Left ventricle myocardium superior (tissue), 1 donor: ENCODE measurements around the gene ARHGAP24. TPM values are rescaled to one million over a fixed set of nuclear protein-coding genes. Genes with fewer than 3 reads are reported as not detected.
A peak's percentile ranks its signal among the peaks of the same experiment; 100 is the strongest.
"Not testable (repeated sequence)": the region's sequence is repeated elsewhere in the genome, so short reads cannot be mapped to it uniquely, and the experiment has no call there.

Source experiments
- ATAC-seq: fragments of 200-7000 bp; cut with Tn5 transposase; one replicate; pipeline ENCODE4 v1.9.1; 2020; ENCODE audit warnings: mild to moderate bottlenecking, moderate library complexity
- DNase-seq: peaks from one replicate; pipeline ENCODE4 v3.0.0-alpha.2; 2020
- intact Hi-C: fragments of 100-400 bp; cut with micrococcal nuclease; formaldehyde crosslinking; loops from one replicate; pipeline ENCODE4 v1.11.0; 2022
- total RNA-seq: library from RNA; stranded (reverse); fragmentation: NEBNext Ultra II Directional; extraction: Animal tissue kit (Norgen Biotek cat#: 25700); gene quantifications from one replicate; pipeline ENCODE4 v1.2.1, GENCODE V29; 2021
- donor health status: DM: no; HTN: yes; CAD: no; lungs with severe emphysema.

ARHGAP24 gene
- total RNA-seq, 1 donor from 2014 or later: 13.3 TPM

- DNase-seq (no peak), ATAC-seq (no peak)
- intact Hi-C loops: no loop called here
These were observed 136.7 kb downstream of the ARHGAP24 start for GRCh38 chr4:85611661-85612060.

- intact Hi-C loops: no loop called here
- ATAC-seq (no peak), DNase-seq (no peak)
These were observed 139.0 kb downstream of the ARHGAP24 start for GRCh38 chr4:85613901-85614300.

- no peak for ATAC-seq
- intact Hi-C loops: no loop called here
These were observed 141.0 kb downstream of the ARHGAP24 start for GRCh38 chr4:85615952-85616351.

GRCh38 chr4:85617202-85617601 is 142.3 kb downstream of the ARHGAP24 start:
- intact Hi-C loops: no loop called here
- DNase-seq (no peak), ATAC-seq (no peak)

More at GRCh38 chr4:85615952-85616351, 141.0 kb downstream of the ARHGAP24 start:
- DNase-seq: no peak

GRCh38 chr4:85632981-85633380 is 158.0 kb downstream of the ARHGAP24 start:
- intact Hi-C loops: no loop called here
- DNase-seq (no peak), ATAC-seq (no peak)

GRCh38 chr4:85637778-85638177 is 162.8 kb downstream of the ARHGAP24 start:
- no peak for ATAC-seq
- intact Hi-C loops: no loop called here
- no peak for DNase-seq

GRCh38 chr4:85639946-85640345 is 165.0 kb downstream of the ARHGAP24 start:
- intact Hi-C loops: no loop called here
- ATAC-seq (no peak), DNase-seq (no peak)

- ATAC-seq: no peak
- intact Hi-C loops: no loop called here
- no peak for DNase-seq
These were observed 167.6 kb downstream of the ARHGAP24 start for GRCh38 chr4:85642356-85643100.

- no peak for DNase-seq
- intact Hi-C loops: no loop called here
These were observed 169.1 kb downstream of the ARHGAP24 start for GRCh38 chr4:85644061-85644460.

GRCh38 chr4:85650908-85651307 is 176.0 kb downstream of the ARHGAP24 start:
- DNase-seq: no peak
- intact Hi-C loops: no loop called here
- no peak for ATAC-seq

More at GRCh38 chr4:85644061-85644460, 169.1 kb downstream of the ARHGAP24 start:
- ATAC-seq: no peak

- DNase-seq (no peak), ATAC-seq (peak; percentile 33)
- intact Hi-C loops: no loop called here
These were observed 182.0 kb downstream of the ARHGAP24 start for GRCh38 chr4:85656759-85657505.

- intact Hi-C loops: no loop called here
- ATAC-seq: peak; percentile 58
- DNase-seq: no peak
These were observed 184.0 kb downstream of the ARHGAP24 start for GRCh38 chr4:85658766-85659439.

GRCh38 chr4:85659610-85660218 is 184.8 kb downstream of the ARHGAP24 start:
- ATAC-seq (peak; percentile 34), DNase-seq (no peak)
- intact Hi-C loops: no loop called here

GRCh38 chr4:85666625-85667024 is 191.7 kb downstream of the ARHGAP24 start:
- ATAC-seq, DNase-seq, intact Hi-C loops: not testable (repeated sequence)

GRCh38 chr4:85669204-85669603 is 194.3 kb downstream of the ARHGAP24 start:
- DNase-seq (no peak), ATAC-seq (no peak)
- intact Hi-C loops: no loop called here

GRCh38 chr4:85669992-85670548 is 195.1 kb downstream of the ARHGAP24 start:
- no peak for ATAC-seq
- no peak for DNase-seq
- intact Hi-C loops: no loop called here

GRCh38 chr4:85671120-85671519 is 196.2 kb downstream of the ARHGAP24 start:
- ATAC-seq (no peak), DNase-seq (no peak)
- intact Hi-C loops: no loop called here

GRCh38 chr4:85672116-85672515 is 197.2 kb downstream of the ARHGAP24 start:
- intact Hi-C loops: no loop called here
- DNase-seq (no peak), ATAC-seq (peak; percentile 64)

GRCh38 chr4:85672959-85673358 is 198.0 kb downstream of the ARHGAP24 start:
- ATAC-seq (peak; percentile 54), DNase-seq (no peak)
- intact Hi-C loops: no loop called here
